ENCODE data around the gene RNF138.
"Not testable (repeated sequence)": the region's sequence is repeated elsewhere in the genome, so short reads cannot be mapped to it uniquely, and the experiment has no call there.

Gene RNF138, protein sequence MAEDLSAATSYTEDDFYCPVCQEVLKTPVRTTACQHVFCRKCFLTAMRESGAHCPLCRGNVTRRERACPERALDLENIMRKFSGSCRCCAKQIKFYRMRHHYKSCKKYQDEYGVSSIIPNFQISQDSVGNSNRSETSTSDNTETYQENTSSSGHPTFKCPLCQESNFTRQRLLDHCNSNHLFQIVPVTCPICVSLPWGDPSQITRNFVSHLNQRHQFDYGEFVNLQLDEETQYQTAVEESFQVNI

DNA sequence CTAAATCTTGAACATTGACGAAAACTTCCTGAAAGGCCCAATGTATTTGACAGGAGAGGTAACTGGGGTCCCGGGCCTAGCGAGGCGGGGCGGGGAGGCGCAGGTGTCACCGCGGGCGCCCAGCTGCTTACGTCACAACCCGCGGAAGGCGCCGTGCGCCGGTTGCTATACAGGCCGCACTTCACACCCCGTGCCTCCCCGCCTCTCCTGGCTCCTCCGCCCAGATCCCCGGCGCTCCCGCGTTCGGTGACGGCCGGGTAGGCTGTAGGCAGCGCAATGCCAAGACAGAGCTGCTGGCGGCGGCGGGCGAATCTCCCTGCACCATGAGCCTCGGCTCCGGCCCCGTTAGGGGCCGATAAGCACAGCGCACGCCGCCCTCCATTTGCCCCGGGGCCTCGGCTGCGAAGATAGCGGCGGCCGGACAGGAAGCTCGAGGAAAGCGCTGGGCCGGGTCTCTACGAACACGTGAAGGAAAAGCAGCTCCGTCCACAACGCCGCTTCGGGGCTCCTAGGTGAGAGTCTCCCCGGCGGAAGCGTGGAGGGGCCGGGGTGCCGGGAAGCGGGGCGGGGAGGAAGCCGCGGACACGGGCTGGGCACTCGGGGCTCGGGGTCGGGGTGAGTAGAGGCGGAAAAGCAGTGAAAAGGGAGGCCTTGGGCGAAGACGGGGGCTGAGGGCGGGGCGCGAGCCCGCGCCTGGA, at the start of gene RNF138:
Gene RNF138 (plus strand): TSS at position 151 of the 698 bp plus-strand sequence. CDS start 903 bp downstream, outside the sequence.
- DNase-seq (ENCODE audit: low read depth in 2 of 2): peak; percentile 82 to 84

DNA sequence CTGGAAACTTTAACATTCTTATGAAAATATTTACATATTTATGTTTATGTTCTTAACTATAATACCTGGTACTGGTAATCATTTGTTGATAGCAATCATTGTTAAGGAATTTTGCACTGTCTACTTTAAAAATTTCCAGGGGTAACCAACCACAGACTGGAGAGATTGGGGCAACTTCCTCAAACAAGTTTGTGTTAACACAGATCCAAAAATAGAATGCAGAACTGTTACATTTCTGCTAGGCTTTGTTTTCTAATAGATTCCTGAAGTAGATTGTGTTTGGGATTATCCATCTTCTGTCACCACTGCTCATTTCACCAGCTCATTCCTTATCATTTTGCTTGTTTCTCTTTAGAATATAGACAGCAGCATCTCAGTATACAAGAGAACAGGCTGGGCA, 49.3 kb upstream of the RNF138 start:
- DNase-seq (ENCODE audit: low read depth in 2 of 2): no peak

- no peak for DNase-seq (ENCODE audit: low read depth in 2 of 2)
Measured at GRCh38 chr18:32048507-32049091, 43.1 kb upstream of the RNF138 start.

- DNase-seq (ENCODE audit: low read depth in 2 of 2): peak in 1 of 2 donors; percentile 29
Measured at GRCh38 chr18:32049393-32050171, 42.1 kb upstream of the RNF138 start.

DNA sequence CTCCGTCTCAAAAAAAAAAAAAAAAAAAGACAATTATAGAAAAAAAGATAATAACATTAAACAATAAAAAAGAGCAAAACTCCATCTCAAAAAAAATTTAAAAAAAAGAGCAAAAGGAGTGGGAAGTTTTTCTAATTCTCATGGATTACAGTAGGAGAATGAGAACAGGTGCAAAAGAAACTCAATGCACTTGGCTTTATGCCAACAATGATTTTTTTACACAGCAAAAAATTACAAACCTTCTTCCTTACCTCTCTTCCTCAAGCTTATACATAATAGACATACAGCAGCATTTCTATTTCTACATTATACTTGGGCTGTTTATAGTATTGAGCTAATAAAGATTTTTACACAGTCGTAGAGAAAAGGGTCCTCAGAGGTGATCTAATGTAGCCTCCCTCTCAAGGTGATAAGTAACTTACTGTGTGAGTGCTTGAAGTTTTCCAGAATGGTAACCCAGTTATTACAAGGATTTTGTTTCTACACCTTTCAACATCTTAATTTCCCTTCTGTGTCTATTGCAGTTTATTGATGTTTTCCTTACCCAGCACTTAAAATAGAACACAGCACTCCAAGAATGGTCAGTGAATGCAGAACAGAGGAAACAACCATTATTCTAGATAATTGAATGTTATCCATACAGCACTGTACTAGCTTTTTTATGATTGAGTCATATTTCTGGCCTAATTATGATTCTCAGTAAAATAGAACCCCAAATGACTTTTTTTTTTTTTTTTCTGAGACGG, 34.9 kb upstream of the RNF138 start:
- DNase-seq (ENCODE audit: low read depth in 2 of 2): no peak

- no peak for DNase-seq (ENCODE audit: low read depth in 2 of 2)
Measured at GRCh38 chr18:32057624-32058165, 34.0 kb upstream of the RNF138 start.

- no peak for DNase-seq (ENCODE audit: low read depth in 2 of 2)
Measured at GRCh38 chr18:32060026-32060425, 31.6 kb upstream of the RNF138 start.

DNA sequence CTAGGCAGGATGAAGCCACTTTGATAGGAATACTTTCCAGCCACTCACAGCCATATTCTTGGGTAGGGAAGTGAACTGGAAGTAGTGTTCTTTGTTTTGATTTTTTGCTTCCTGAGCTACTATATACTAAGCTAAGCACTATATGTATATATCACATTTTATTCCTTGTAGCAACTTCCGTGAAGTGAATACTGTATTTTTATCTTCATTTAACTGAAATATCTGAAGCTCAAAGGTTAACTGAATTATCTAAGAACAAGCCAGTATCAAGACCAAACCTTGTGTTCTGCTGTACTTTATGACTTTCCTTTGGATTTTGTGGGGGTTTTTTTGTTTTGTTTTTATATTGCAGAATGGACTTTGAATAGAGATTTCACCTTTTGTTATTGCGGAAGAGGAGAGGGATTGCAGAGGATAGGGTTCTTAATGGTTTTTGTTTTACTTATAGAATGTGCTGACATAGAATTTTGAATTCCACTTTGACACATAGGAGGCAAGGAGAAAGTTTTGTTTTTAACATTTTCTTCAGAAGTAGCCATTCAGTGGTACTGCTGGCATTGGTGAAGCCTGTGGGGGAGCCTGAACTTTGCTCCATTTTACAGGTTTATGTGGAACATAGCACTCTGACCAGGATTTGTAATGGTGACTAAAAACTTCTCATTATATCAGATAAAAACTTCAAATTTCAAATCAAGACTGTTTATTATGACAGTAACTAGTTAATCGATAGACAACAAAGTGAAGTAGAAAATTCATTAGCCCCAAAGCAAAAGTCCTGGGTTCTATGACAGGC, 24.1 kb upstream of the RNF138 start:
- no peak for DNase-seq (ENCODE audit: low read depth in 2 of 2)

- DNase-seq (ENCODE audit: low read depth in 2 of 2): no peak
Measured at GRCh38 chr18:32072321-32072720, 19.4 kb upstream of the RNF138 start.

DNA sequence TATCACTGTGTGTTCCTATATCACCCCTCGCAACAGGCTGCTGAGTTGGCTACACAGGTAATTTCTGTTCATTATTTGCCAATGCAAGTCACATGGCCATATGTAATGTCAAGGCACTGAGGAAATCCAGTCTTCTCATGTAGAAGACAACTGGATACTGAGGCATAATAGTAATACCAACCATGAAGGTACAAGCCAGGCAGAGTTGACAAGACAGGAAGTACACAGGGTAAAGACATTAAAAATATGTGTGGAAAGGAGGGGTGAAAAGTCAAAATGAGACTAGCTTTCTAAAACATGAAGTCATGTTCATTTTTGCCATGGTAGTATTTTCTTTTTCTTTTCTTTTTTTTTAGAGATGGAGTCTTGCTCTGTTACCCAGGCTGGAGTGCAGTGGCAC, 17.5 kb upstream of the RNF138 start:
- DNase-seq (ENCODE audit: low read depth in 2 of 2): no peak

- no peak for DNase-seq (ENCODE audit: low read depth in 2 of 2)
Measured at GRCh38 chr18:32078845-32079244, 12.8 kb upstream of the RNF138 start.

DNA sequence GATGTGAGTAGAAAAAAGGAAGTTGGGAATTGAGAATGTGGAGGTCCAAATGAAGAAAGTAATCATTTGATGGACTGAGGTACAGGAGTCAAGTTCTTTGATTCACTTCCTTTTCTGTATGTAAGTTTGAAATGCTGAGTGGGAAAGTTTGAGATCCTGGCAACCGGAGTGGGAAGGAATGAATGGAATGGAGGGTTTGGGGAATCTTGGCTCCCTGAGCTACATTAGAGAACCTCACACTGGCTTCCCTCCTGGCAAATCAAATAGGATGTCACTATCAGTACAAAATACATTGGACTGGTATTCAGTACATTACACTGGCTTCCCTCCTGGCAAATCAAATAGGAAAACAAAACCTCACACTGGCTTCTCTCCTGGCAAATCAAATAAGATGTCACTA, 9.8 kb upstream of the RNF138 start:
- no peak for DNase-seq (ENCODE audit: low read depth in 2 of 2)

DNA sequence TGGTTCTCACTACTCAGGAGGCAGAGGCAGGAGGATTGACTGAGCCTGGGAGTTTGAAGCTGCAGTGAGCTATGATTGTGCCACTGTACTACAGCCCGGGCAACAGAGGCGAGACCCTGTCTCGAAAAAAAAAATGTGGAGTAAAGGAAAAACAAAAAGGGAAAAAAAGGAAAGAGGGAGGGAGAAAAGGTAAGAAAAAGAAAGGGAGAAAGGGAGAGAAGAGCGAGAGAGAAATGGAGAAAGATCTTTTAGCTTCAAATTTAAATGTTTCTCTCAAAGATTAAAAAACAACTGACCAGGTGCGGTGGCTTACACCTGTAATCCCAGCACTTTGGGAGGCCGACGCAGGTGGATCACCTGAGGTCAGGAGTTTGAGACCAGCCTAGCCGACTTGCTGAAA, 7.9 kb upstream of the RNF138 start:
- no peak for DNase-seq (ENCODE audit: low read depth in 2 of 2)

DNA sequence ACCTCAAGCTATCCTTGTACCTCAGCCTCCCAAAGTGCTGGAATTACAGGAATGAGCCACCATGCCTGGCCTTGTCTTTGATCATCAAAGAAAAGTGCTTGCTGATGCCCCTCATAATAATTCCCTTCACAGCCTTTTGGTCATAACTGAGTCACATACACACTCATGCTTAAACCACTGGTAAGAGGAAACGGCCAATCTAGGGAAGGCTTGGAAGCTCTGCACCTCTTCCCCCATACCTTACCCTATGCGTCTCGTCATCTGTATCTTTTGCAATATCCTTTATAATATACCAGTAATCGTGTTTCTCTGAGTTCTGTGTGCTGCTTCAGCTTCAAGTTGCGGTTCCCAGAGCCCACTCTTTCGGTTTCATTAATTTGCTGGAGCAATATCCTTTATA, 4.8 kb upstream of the RNF138 start:
- no peak for DNase-seq (ENCODE audit: low read depth in 2 of 2)

DNA sequence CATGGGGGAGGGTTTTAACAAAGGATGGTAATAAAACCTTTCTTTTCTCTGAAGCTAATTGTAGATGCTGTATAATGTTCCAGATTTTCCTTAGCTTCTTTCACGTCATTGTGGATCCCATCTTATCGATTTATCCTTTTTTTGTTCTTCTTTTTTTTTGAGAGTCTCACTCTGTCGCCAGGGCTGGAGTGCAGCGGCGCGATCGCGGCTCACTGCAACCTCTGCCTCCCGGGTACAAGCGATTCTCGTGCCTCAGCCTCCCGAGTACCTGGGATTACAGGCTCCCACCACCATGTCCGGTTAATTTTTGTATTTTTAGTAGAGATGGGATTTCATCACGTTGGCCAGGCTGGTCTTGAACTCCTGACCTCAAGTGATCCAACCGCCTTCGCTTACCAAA, 843 bp upstream of the RNF138 start:
- DNase-seq (ENCODE audit: low read depth in 2 of 2): not testable (repeated sequence)

GRCh38 chr18:32091325-32091723, 350 bp upstream of the RNF138 start:
- no peak for DNase-seq (ENCODE audit: low read depth in 2 of 2)

- DNase-seq (ENCODE audit: low read depth in 2 of 2): peak; percentile 100
Measured at GRCh38 chr18:32092422-32093101, 888 bp downstream of the RNF138 start.

GRCh38 chr18:32093102-32093511, 1.4 kb downstream of the RNF138 start:
- DNase-seq (ENCODE audit: low read depth in 2 of 2): peak in 1 of 2 donors; percentile 19

DNA sequence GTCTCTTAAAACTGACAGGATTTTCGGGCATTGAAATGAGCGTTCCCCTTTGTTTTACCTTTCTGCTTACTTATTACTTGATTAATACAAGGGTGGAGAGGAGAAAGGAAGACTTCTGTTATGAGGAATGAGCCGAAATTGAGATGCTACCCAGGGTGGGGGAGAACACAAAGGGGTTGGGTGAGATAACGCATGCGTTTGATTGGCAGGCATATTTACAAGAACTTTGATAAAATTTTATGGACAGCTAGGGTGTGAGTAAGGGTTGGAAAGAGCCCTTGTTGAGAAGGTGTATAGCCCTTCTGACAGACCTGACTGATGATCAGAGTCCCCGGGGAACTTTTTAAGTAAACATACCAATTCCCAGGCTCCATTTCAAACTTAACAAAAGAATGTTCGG, 1.8 kb downstream of the RNF138 start:
- DNase-seq (ENCODE audit: low read depth in 2 of 2): no peak

Data from stimulated activated CD4-positive, alpha-beta T cell treated with anti-CD3 and anti-CD28 coated beads, Interleukin-4, amount 100 ng/mL, for 48 hours (primary cell).